ENCODE data around the gene EGFLAM. TPM values are rescaled to one million over a fixed set of nuclear protein-coding genes. Genes with fewer than 3 reads are reported as not detected.

Gene EGFLAM
- total and polyA plus RNA-seq, 2 experiments from 2014 or later: 6.5 to 9.0 TPM

DNA sequence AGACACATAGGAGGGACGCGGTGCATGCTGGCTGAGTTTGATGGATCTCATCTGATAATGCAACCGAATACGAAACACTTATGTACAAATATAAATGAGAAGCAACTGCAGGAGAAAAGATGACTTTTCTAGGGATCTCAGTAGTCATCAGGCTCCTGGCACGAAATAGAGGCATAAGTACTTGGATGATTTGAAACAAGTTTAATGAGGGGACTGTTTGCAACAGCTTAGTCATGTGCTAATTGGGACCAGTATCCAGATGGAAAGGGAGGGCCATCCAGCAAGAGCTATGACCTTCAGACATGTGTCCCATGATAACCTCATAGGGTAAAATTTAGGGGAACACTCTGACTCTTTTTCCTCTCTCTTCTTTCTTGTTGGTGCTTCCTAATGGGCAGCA, 123.0 kb downstream of the EGFLAM start:
- no peaks in the 10 kb centered on the region for H3K27me3 ChIP-seq
- H2AFZ ChIP-seq: no peak overlapping the region
- no peak for DNase-seq (ENCODE audit: low spot score)
- no peaks in the 10 kb centered on the region for H3K9me2 ChIP-seq (replicated peaks; ENCODE audit: insufficient read depth)
- no peak overlapping the region for H3K4me3 ChIP-seq
- no peaks in the 10 kb centered on the region for H3K9me3 ChIP-seq (ENCODE audit: low read depth)
- no peaks in the 10 kb centered on the region for H3K79me2 ChIP-seq
- WGBS (ENCODE audit: low lambda C conversion rate, missing lambda C conversion rate): 90% methylated on average over 5 of the region's 5 CpGs
- H3K4me1 ChIP-seq (ENCODE audit: insufficient read depth): peaks cover 12% of the 10 kb centered on the region
- TF ChIP-seq, protein P1, sequence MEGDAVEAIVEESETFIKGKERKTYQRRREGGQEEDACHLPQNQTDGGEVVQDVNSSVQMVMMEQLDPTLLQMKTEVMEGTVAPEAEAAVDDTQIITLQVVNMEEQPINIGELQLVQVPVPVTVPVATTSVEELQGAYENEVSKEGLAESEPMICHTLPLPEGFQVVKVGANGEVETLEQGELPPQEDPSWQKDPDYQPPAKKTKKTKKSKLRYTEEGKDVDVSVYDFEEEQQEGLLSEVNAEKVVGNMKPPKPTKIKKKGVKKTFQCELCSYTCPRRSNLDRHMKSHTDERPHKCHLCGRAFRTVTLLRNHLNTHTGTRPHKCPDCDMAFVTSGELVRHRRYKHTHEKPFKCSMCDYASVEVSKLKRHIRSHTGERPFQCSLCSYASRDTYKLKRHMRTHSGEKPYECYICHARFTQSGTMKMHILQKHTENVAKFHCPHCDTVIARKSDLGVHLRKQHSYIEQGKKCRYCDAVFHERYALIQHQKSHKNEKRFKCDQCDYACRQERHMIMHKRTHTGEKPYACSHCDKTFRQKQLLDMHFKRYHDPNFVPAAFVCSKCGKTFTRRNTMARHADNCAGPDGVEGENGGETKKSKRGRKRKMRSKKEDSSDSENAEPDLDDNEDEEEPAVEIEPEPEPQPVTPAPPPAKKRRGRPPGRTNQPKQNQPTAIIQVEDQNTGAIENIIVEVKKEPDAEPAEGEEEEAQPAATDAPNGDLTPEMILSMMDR (IDR thresholded peaks at IDR 0.05; ENCODE audit: poor library complexity): no peak
- TF ChIP-seq EZH2phosphoT487 (IDR thresholded peaks at IDR 0.05; ENCODE audit: low read depth, severe bottlenecking, unreplicated experiment): no peak
- TF ChIP-seq EZH2 (IDR thresholded peaks at IDR 0.05; ENCODE audit: borderline replicate concordance): no peak
- no peaks in the 10 kb centered on the region for H3K36me3 ChIP-seq (replicated peaks; ENCODE audit: insufficient read depth, low read depth)
- no peaks in the 10 kb centered on the region for H4K20me1 ChIP-seq (ENCODE audit: insufficient read depth, poor library complexity, severe bottlenecking)
- no peak overlapping the region for H3K27ac ChIP-seq
- H3K4me2 ChIP-seq: no peak overlapping the region

- TF ChIP-seq, protein P1 (IDR thresholded peaks at IDR 0.05; ENCODE audit: poor library complexity): peak; percentile 85
- TF ChIP-seq EZH2 (IDR thresholded peaks at IDR 0.05; ENCODE audit: borderline replicate concordance): no peak
- Histone ChIP-seq H3K4me3 (no peak overlapping the region), H3K79me2 (no peaks in the 10 kb centered on the region), H3K9me2 (replicated peaks; ENCODE audit: insufficient read depth) (no peaks in the 10 kb centered on the region), H2AFZ (no peak overlapping the region), H3K9me3 (ENCODE audit: low read depth) (no peaks in the 10 kb centered on the region), H3K27ac (no peak overlapping the region), H3K4me2 (no peak overlapping the region), H4K20me1 (ENCODE audit: insufficient read depth, poor library complexity, severe bottlenecking) (no peaks in the 10 kb centered on the region), H3K36me3 (replicated peaks; ENCODE audit: insufficient read depth, low read depth) (no peaks in the 10 kb centered on the region), H3K4me1 (ENCODE audit: insufficient read depth) (peaks cover 12% of the 10 kb centered on the region), H3K27me3 (no peaks in the 10 kb centered on the region)
- peak; percentile 89 for DNase-seq (ENCODE audit: low spot score)
- WGBS (ENCODE audit: low lambda C conversion rate, missing lambda C conversion rate): 37% methylated on average over 7 of the region's 7 CpGs
These were observed 124.5 kb downstream of the EGFLAM start for GRCh38 chr5:38382898-38383297.

DNA sequence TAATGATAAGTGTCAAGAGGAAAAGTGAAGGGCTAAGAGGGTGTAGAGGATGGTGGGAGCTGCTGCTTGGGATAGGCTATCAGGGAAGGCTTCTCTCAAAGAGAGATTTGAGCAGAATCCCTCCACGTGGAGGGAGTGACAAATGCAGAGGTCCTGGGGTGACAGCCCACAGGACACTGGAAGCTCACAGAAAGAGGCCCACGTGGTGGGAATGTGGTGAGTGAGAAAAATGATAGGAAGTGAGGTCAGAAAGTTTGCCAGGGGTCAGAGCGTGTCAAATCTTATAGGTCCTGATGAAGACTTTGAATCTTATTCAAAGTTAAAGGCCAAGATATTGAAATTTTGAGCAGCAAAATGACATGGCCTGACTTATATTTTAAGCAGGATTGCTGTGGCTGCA, 125.3 kb downstream of the EGFLAM start:
- 64% methylated on average over 3 of the region's 3 CpGs for WGBS (ENCODE audit: low lambda C conversion rate, missing lambda C conversion rate)
- H2AFZ ChIP-seq: no peak overlapping the region
- H3K4me2 ChIP-seq: no peak overlapping the region
- H4K20me1 ChIP-seq (ENCODE audit: insufficient read depth, poor library complexity, severe bottlenecking): no peaks in the 10 kb centered on the region
- no peaks in the 10 kb centered on the region for H3K79me2 ChIP-seq
- H3K4me3 ChIP-seq: no peak overlapping the region
- H3K27me3 ChIP-seq: no peaks in the 10 kb centered on the region
- H3K36me3 ChIP-seq (replicated peaks; ENCODE audit: insufficient read depth, low read depth): no peaks in the 10 kb centered on the region
- no peak for DNase-seq (ENCODE audit: low spot score)
- peaks cover 12% of the 10 kb centered on the region for H3K4me1 ChIP-seq (ENCODE audit: insufficient read depth)
- no peaks in the 10 kb centered on the region for H3K9me2 ChIP-seq (replicated peaks; ENCODE audit: insufficient read depth)
- TF ChIP-seq, protein P1 (IDR thresholded peaks at IDR 0.05; ENCODE audit: poor library complexity): no peak
- TF ChIP-seq EZH2phosphoT487 (IDR thresholded peaks at IDR 0.05; ENCODE audit: low read depth, severe bottlenecking, unreplicated experiment): no peak
- no peak for TF ChIP-seq EZH2 (IDR thresholded peaks at IDR 0.05; ENCODE audit: borderline replicate concordance)
- no peak overlapping the region for H3K27ac ChIP-seq
- no peaks in the 10 kb centered on the region for H3K9me3 ChIP-seq (ENCODE audit: low read depth)

DNA sequence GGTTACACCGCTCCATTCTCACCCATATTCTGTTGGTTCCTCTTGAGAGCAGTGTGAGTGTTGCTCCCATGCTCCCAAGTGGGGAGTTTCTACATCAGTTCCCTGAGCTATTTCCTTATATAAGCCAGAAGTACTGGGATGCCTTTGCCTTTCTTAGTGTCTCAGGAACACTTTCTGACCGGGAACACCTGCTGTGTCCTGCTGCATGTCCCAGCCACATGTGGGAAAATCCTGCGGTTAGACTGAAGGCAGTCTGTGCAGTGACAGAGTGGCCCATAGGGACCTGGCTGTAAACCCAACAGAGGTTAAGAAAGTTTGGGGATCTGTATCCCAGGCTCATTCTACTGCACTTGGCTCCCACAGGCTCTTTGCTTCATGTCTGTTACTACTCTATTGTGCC, 126.0 kb downstream of the EGFLAM start:
- no peak for DNase-seq (ENCODE audit: low spot score)

More for the DNA sequence above, 126.0 kb downstream of the EGFLAM start:
- no peak overlapping the region for H3K27ac ChIP-seq
- H2AFZ ChIP-seq: no peak overlapping the region
- no peaks in the 10 kb centered on the region for H3K9me2 ChIP-seq (replicated peaks; ENCODE audit: insufficient read depth)
- no peaks in the 10 kb centered on the region for H3K36me3 ChIP-seq (replicated peaks; ENCODE audit: insufficient read depth, low read depth)
- TF ChIP-seq, protein P1 (IDR thresholded peaks at IDR 0.05; ENCODE audit: poor library complexity): no peak
- TF ChIP-seq EZH2 (IDR thresholded peaks at IDR 0.05; ENCODE audit: borderline replicate concordance): no peak
- TF ChIP-seq EZH2phosphoT487 (IDR thresholded peaks at IDR 0.05; ENCODE audit: low read depth, severe bottlenecking, unreplicated experiment): no peak
- peaks cover 7% of the 10 kb centered on the region for H3K4me1 ChIP-seq (ENCODE audit: insufficient read depth)
- no peaks in the 10 kb centered on the region for H3K27me3 ChIP-seq
- no peak overlapping the region for H3K4me2 ChIP-seq
- no peak overlapping the region for H3K4me3 ChIP-seq
- no peaks in the 10 kb centered on the region for H3K79me2 ChIP-seq
- WGBS (ENCODE audit: low lambda C conversion rate, missing lambda C conversion rate): 89% methylated on average over 3 of the region's 3 CpGs
- H4K20me1 ChIP-seq (ENCODE audit: insufficient read depth, poor library complexity, severe bottlenecking): no peaks in the 10 kb centered on the region
- no peaks in the 10 kb centered on the region for H3K9me3 ChIP-seq (ENCODE audit: low read depth)
